Measurements from ENCODE around the gene PHF11. TPM values are rescaled to one million over a fixed set of nuclear protein-coding genes. Genes with fewer than 3 reads are reported as not detected.

PHF11 gene
- total and polyA plus RNA-seq, 2 of the 13 experiments (the other 11 are each of a cell fraction or from before 2014, with no cell fraction given), result 15.8 to 22.0 TPM

DNA sequence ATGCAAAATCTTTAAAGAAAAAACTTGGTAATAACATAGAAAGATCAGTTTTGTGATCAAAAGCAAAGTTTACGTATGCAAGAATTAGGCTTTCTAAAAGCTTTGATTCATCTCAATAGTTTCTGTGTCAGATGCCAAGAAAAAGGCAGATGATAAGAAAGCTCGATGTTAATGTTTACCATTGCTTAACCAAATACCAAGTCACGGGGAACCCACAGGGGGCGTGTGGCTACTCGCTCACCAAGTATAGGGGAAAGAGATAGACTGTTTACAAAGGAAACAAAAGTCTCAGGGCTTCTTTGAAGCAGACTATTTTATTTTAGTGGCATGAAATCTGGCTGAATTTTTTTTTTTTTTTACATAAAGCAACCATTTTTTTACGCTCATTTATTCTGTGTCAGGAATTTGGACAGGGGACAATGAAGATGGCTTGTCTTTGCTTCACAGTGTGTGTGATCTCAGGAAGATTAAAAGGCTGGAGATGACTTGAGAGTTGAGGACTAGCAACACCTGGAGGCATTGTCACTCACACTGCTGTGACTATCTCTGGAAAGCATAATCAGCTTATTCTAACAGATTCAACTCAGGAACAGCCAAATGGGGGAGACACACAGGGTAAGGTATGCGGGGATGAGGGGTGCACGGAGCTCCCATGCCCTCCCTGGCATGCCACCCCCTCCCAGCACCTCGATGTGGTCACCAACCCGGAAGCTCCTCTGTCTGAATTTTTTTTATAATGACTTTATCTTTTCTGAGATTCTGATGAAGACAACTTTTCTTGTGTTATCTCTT is 64.7 kb downstream of the PHF11 start (continued):
- TF ChIP-seq FOXA3 (CRISPR knock-in tag; IDR thresholded peaks at IDR 0.05) (peak; percentile 77), ISL2 (CRISPR knock-in tag; IDR thresholded peaks at IDR 0.05) (0 out of 2 replicates have a peak, but pooled peaks have one; percentile 19), NFATC3 (CRISPR knock-in tag; IDR thresholded peaks at IDR 0.05) (no peak), GATAD2A (CRISPR knock-in tag; IDR thresholded peaks at IDR 0.05) (peak; percentile 78), NCOA2 (CRISPR knock-in tag; IDR thresholded peaks at IDR 0.05) (peak; percentile 54; the same call in 1 of the 2 replicates), ZNF792 (CRISPR knock-in tag; IDR thresholded peaks at IDR 0.05) (0 out of 2 replicates have a peak, but pooled peaks have one; percentile 43), MIXL1 (CRISPR knock-in tag; IDR thresholded peaks at IDR 0.05) (peak; percentile 70), EP300 (IDR thresholded peaks at IDR 0.05; ENCODE audit: low read depth in 2 of 2, low read length in 2 of 2) (peak in 1 of 2 experiments; percentile 37; a peak in 1 of 4 replicates), EP300 (CRISPR knock-in tag; IDR thresholded peaks at IDR 0.05; ENCODE audit: borderline replicate concordance) (no peak), FOXA1 (IDR thresholded peaks at IDR 0.05) (no peak), FOXA1 (CRISPR knock-in tag; IDR thresholded peaks at IDR 0.05) (peak; percentile 54; the same call in 1 of the 2 replicates), TEAD3 (CRISPR knock-in tag; optimal IDR thresholded peaks at IDR 0.05; ENCODE audit: borderline replicate concordance) (peak; percentile 79), SMC3 (IDR thresholded peaks at IDR 0.05; ENCODE audit: low read length) (peak; percentile 65), ZNF446 (CRISPR knock-in tag; IDR thresholded peaks at IDR 0.05) (no peak), CREB1 (IDR thresholded peaks at IDR 0.05) (no peak), CREB1 (CRISPR knock-in tag; IDR thresholded peaks at IDR 0.05) (peak; percentile 37; the same call in 1 of the 2 replicates), DMAP1 (CRISPR knock-in tag; IDR thresholded peaks at IDR 0.05) (peak; percentile 37; the same call in 1 of the 2 replicates)
- TF ChIP-seq, protein P1, sequence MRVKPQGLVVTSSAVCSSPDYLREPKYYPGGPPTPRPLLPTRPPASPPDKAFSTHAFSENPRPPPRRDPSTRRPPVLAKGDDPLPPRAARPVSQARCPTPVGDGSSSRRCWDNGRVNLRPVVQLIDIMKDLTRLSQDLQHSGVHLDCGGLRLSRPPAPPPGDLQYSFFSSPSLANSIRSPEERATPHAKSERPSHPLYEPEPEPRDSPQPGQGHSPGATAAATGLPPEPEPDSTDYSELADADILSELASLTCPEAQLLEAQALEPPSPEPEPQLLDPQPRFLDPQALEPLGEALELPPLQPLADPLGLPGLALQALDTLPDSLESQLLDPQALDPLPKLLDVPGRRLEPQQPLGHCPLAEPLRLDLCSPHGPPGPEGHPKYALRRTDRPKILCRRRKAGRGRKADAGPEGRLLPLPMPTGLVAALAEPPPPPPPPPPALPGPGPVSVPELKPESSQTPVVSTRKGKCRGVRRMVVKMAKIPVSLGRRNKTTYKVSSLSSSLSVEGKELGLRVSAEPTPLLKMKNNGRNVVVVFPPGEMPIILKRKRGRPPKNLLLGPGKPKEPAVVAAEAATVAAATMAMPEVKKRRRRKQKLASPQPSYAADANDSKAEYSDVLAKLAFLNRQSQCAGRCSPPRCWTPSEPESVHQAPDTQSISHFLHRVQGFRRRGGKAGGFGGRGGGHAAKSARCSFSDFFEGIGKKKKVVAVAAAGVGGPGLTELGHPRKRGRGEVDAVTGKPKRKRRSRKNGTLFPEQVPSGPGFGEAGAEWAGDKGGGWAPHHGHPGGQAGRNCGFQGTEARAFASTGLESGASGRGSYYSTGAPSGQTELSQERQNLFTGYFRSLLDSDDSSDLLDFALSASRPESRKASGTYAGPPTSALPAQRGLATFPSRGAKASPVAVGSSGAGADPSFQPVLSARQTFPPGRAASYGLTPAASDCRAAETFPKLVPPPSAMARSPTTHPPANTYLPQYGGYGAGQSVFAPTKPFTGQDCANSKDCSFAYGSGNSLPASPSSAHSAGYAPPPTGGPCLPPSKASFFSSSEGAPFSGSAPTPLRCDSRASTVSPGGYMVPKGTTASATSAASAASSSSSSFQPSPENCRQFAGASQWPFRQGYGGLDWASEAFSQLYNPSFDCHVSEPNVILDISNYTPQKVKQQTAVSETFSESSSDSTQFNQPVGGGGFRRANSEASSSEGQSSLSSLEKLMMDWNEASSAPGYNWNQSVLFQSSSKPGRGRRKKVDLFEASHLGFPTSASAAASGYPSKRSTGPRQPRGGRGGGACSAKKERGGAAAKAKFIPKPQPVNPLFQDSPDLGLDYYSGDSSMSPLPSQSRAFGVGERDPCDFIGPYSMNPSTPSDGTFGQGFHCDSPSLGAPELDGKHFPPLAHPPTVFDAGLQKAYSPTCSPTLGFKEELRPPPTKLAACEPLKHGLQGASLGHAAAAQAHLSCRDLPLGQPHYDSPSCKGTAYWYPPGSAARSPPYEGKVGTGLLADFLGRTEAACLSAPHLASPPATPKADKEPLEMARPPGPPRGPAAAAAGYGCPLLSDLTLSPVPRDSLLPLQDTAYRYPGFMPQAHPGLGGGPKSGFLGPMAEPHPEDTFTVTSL (CRISPR knock-in tag; IDR thresholded peaks at IDR 0.05; ENCODE audit: borderline replicate concordance), result 0 out of 2 replicates have a peak, but pooled peaks have one; percentile 19
- TF ChIP-seq, protein P2, sequence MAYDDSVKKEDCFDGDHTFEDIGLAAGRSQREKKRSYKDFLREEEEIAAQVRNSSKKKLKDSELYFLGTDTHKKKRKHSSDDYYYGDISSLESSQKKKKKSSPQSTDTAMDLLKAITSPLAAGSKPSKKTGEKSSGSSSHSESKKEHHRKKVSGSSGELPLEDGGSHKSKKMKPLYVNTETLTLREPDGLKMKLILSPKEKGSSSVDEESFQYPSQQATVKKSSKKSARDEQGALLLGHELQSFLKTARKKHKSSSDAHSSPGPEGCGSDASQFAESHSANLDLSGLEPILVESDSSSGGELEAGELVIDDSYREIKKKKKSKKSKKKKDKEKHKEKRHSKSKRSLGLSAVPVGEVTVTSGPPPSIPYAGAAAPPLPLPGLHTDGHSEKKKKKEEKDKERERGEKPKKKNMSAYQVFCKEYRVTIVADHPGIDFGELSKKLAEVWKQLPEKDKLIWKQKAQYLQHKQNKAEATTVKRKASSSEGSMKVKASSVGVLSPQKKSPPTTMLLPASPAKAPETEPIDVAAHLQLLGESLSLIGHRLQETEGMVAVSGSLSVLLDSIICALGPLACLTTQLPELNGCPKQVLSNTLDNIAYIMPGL (CRISPR knock-in tag; IDR thresholded peaks at IDR 0.05; ENCODE audit: borderline replicate concordance in 1 of 2, low read depth in 1 of 2), result 0 out of 4 replicates have a peak, but pooled peaks of 1 of the 2 experiments have one; percentile 19
- TF ChIP-seq, protein P3, sequence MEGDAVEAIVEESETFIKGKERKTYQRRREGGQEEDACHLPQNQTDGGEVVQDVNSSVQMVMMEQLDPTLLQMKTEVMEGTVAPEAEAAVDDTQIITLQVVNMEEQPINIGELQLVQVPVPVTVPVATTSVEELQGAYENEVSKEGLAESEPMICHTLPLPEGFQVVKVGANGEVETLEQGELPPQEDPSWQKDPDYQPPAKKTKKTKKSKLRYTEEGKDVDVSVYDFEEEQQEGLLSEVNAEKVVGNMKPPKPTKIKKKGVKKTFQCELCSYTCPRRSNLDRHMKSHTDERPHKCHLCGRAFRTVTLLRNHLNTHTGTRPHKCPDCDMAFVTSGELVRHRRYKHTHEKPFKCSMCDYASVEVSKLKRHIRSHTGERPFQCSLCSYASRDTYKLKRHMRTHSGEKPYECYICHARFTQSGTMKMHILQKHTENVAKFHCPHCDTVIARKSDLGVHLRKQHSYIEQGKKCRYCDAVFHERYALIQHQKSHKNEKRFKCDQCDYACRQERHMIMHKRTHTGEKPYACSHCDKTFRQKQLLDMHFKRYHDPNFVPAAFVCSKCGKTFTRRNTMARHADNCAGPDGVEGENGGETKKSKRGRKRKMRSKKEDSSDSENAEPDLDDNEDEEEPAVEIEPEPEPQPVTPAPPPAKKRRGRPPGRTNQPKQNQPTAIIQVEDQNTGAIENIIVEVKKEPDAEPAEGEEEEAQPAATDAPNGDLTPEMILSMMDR (CRISPR knock-in tag; IDR thresholded peaks at IDR 0.05), result peak; percentile 56
- TF ChIP-seq, protein P4, sequence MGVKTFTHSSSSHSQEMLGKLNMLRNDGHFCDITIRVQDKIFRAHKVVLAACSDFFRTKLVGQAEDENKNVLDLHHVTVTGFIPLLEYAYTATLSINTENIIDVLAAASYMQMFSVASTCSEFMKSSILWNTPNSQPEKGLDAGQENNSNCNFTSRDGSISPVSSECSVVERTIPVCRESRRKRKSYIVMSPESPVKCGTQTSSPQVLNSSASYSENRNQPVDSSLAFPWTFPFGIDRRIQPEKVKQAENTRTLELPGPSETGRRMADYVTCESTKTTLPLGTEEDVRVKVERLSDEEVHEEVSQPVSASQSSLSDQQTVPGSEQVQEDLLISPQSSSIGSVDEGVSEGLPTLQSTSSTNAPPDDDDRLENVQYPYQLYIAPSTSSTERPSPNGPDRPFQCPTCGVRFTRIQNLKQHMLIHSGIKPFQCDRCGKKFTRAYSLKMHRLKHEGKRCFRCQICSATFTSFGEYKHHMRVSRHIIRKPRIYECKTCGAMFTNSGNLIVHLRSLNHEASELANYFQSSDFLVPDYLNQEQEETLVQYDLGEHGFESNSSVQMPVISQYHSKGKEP (CRISPR knock-in tag; IDR thresholded peaks at IDR 0.05), result no peak

All from HepG2 (cell line).